Fibroblast of peridontal ligament (primary cell): ENCODE results near the gene SNRK.
A peak's percentile ranks its signal among the peaks of the same experiment; 100 is the strongest.

ENCODE experiments used
- DNase-seq: peaks from one replicate; pipeline ENCODE4 v3.0.0-alpha.2; 2010; ENCODE audit errors: extremely low read depth

SNRK gene

DNA sequence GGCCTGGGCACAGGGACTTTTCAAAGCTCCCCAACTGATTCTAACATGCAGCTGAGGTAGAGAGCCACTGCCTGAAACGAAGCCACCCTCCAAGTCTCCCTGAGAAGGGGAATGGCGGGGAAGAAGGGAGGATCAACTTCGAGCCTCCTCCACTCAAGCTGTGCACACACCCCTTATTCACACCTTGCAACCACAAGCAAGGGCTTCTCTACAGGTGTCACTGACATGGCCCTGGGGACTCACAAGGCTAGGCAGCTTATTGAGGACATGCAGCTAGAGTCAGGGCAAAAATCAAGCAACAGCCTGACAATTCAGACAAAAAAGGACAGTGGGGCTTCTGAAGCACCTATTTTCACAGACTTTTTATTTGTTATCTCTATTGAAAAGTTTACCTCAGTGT is 85.2 kb downstream of the SNRK start:
- no peak for DNase-seq

DNA sequence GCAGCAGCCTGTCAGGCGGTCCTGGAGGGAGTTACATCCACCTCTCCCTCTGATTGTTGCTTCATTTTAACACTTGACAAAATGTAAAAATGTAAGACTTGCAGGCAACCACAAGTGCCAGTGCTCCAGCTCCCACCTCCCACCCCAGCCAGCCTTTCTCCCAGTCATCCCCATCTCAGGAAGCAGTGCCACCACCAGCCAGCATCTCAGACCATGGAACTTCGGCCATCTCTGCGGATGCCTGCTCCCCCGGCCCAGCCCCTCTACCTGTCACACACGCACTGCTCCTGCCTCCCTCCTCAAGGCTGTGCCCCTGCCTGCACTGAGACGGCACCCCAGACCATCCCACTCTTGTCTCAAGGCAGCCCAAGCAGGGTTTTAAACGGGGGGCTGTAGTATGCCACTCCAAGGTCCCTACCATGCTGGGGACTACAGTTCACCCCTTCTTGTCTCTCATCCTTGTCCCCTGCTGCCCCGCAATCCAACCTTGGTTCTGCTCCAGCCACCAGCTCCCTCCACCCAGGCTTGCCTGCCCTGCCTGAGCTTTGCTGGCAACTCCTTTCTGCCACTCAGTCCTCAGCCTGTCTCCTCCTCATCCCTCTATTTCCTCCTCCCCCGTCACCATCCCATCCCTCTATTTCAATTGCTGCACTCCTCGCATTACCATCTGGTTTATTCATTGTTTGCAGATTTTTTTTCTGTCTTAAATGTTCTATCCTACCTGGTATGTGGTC is 85.8 kb downstream of the SNRK start:
- no peak for DNase-seq

DNA sequence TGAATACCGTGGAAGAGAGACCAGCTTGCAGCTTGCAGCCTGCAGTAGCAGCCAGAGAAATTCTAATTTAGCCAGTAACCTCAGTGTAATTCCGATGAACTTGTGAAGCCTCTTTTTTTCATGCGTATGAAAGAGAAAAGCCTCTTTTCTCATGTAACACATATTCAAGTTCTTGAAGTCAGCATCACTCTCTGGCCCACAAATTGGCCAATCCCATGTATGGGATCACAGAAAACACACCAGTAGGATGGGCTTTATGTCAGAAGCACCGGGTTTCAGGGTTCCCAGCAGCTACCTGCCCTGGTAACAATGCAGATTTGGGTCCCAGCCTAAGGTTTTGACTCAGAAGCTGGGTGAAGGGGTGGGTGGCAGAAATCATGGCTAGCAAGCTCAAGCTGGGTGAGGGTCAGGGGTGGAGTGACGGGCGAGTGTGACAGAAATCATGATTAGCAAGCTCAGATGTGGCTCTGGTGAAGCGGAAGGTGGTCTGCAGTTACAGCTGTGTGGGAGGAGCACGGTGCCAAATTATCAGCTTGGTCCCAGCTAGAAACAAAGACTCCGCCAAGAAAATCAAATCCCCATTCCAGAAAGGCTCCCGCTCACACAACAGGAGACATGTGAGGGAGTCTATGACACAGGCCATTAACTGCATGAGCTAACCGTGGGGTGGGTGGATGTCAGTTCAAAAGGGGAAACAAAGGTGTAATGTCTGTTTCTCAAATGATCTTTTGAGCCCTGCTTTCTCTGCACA is 86.6 kb downstream of the SNRK start:
- DNase-seq = no peak

DNA sequence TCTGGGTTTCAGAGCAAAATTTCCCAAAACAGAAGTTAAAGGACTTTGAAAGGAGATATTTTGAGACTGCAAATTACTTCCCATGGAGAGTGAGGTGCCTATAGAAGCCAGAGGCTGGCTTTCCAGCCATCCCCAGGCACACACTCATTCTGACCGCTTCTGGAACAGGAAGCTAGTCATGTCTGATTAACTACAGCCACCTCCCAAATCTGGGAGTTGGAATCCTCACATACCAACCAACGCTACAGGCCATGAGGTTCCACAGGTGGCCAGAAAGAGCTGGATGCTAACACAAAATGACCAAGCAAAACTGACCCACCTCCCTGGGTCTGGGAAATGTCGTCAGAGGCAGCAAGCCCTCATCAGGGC is 87.2 kb downstream of the SNRK start:
- no peak for DNase-seq

DNA sequence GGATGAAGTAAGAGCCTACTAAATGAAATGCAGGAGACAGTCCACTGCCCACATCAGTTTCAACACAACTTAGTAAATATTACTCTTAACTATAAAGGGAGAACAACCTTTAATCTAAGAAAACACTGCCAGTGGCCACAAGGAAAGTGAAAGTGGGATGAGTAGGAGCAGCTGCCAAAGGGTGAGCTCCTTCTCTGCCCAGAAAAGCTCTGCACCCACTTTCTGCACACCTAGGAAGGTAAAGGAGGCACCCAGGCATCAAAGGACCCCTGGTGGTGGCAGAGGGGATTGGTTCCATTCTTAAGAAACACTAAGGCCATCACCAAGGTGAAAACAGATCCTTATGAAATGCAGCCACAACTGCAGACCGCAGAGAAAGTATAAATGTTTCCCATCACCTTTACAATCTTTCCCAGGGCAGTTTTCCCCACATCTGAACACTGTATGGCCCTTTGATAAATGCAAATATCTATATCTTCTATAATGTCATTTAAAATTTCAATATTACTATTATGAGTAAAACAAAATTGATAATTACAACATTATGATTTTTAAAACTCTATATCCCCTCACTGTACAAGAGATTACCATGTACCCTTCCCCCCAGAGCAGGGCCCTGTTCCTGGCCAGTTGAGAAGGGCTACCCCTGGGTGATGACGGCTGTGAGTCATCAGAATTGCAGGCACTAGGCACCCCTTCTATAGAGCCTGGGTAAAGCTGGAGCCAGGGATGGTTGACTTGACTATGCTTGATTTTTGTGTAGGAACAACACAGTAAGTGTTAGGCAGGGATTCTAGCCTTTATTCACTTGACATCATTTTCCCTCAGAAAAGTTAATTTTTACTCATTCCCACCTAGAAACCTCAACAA is 92.0 kb downstream of the SNRK start:
- DNase-seq = peak; percentile 45

DNA sequence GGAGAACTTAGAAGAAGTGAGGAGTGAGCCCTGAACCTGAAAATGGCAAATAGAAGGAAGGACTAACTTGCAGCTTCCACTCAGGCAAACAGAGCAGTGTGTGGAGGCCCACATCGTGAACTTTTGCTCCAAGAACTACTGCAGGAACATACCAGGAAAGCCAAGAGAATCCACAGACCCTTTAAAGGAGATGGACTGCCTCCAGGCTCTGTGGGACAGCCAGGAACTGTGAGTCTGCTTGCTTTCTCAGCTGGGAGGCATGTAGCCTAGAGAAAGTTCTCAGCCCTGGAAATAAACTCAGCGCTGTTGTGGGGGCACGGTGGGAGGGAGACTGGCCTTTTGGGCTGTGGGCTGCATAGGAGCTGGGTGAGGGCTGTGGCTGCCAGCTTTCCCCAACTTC is 93.0 kb downstream of the SNRK start:
- DNase-seq = peak; percentile 76

DNA sequence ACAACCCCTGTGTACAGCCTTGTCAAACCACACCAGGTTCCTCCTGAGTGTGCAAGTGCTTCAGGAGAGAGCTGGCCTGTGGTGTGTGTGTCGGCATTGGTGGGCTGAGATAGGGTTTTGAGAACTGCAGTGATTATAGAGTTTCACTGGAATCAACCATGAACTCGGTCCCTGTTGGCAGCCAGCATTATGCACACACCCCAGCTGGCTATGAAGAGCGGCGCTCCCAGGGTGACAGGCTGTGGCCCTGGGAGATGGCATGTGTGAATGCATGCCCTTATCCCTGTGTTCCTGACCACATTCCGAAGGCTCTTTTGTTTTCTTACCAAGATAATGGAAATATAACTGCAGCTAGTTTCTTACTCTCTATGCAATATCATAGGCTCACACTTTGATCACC is 101.8 kb downstream of the SNRK start:
- DNase-seq = no peak

DNA sequence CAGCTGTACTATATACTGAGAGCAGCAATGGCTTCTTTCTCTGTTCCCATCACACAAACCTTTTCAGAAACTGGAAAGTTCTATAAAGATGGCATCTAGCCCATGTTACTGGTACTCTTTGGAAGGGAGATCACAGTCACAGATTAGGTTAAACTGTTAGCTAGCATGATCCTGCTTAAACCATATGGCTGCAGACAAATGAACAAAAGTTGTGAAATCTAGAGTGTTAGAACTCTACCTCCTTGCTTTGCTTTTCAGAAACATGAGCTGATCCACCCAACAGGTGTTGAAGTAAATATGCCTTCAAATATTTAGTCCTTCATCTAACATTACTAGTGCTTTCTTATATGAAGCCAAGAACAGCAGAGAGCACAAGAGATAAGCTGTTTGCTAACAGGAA is 102.6 kb downstream of the SNRK start:
- DNase-seq = no peak

DNA sequence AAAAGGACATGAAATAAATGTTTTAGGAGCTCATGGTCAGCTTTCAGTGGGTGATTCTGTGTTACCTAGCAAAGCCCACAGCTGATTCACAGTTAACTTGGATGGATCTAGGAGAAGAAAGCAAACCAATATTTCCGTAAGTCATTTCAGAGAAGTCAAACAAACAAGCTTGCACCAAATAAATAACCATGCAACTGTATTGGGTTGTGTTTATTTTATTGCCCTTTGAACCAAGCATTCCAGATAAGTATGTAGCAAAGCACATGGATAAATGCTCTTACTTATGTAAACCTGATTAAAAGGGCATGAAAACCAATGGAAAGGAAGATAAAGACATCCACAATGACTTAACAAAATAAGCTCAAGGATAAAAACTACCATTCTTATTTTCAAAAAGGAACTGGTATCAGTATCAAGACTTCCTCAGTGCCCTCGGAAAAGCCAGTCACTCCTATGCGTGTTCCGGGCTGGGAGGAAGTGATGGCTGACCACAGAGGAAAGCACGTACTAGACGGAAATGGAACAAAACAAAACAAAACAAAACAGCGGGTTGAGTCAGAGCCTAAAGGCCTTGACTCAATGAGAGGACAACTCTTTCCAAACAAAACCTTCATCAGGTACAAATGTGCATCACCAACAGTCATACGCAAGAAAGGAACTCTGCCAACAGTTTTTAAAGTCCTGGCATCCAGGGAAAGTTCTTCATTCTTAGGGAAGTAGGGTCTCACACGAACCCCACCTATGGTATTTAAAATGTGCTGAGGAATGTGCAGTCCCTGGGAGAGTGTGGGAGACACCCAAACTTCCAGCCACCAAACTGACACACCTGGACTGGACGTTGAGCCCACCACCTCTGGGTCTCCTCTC is 103.3 kb downstream of the SNRK start:
- peak; percentile 48 for DNase-seq

DNA sequence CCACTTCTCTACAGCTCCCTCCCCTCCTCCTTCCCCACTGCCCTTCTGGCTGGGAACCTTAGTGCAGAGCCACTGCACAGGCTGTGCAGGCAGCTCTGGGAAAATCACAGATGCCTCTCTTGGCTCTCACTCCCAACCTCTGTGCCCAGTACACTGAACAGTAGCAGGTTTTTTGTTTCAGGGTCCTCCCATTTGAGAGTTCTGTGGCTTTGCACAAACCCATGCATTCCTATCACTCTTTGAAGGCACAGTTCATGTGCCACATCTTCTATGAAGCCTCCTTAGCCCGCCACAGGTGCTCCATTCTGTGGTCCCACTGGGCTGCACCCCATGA is 103.9 kb downstream of the SNRK start:
- peak; percentile 23 for DNase-seq

DNA sequence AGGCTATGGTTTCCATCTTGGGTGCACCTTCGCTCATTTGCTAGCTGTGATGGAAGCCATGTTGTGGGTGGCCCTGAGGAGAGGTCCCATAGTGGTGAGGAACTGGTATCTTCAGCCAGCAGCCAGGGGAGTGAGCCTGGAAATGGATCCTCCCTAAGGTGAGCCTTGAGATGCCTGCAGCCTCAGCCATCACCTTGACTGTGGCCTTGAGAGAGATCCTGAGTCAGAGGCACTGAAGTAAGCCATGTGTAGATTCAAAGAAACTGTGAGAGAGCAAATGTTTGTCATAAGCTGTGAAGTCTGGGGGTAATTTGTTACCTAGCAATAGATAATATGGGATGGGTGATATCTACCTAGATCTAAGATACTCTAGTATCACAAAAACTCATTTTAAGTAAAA is 105.3 kb downstream of the SNRK start:
- DNase-seq = no peak

DNA sequence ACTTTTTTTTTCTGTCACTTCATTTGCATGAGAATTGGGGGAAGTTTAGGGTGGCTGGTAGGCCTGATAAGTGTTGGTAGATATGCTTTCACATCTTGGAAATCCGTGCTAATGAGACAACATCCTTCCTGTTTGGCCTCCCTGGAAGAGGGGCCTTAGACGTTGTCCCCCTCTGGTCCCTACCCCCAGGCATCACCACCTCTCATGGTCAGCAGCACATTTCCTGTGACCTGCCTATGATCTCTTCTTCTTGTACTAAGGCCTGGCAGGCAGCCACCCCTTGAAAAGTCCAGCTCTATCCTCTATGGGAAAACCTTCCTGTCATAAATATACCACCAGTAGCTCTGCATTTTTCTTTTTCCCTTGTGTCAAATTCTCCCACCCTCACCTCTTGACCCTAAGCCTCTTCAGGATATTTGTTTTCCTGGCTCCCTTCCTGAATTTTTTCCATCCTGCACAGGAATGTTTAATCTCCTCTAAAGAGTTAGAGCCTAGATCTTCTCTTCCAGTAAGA is 107.8 kb downstream of the SNRK start:
- peak; percentile 23 for DNase-seq

DNA sequence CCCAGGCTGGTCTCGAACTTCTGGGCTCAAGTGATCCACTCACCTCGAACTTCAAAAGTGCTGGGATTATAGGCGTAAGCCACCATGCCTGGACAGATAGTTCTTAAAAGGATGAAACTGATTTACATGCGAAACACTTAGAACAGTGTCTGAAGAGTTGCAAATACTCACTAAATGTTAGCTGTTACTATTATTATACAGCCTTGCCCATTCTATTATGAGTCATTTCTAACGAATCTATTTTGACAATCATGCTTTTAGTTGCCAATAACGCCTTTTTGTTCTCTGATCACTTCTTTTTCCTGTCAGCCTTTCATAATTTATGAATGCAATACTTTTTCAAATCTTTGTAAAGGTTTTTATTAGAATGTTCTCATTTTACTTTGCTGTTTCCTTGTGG is 112.7 kb downstream of the SNRK start:
- DNase-seq = no peak

DNA sequence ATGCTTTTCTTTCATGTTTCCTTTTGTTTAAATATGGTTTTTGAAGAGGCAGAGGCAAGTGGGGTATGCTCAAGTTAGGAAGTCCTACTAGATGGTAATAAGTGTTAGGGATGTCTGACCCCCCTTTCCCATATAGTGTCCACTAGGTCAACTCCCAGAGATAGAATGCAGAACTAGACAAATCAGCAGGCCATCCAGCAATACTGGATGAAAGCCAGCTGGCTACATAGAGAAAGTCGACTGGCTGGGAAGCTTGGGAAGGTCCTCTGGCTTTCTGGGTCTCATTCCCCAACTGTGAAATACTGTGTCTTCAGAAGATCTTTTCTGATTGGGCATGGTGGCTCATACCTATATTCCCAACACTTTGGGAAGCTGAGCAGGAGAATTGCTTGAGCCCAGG is 113.8 kb downstream of the SNRK start:
- no peak for DNase-seq
